Temporal lobe (tissue), 2 donors: ENCODE data around the gene NELFA. TPM values are rescaled to one million over a fixed set of nuclear protein-coding genes. Genes with fewer than 3 reads are reported as not detected.

Experiments used
- small RNA-seq: library from RNA; depleted of rRNA; stranded (forward); fragments of <200 nt; gene quantifications from one replicate; pipeline ENCODE3, GENCODE V24; 2014; ENCODE audit warnings: low replicate concordance
- total RNA-seq: library from RNA; depleted of rRNA; stranded (reverse); fragments of >200 nt; gene quantifications from one replicate; pipeline ENCODE4 v1.2.3, GENCODE V29; 2014

NELFA gene
- total RNA-seq, 1 donor from 2014 or later = 12.3 TPM

Small RNAs within 50 kb of the gene (small RNA-seq; reads per million reads assigned to genes)
- gene SCARNA22 = 24.7 reads per million, percentile 95 among the genes with 10 or more reads in this experiment

Other genes with a start within 250 kb of the NELFA start
- 6.1 TPM for gene FGFR3, start 215.7 kb downstream of the NELFA start, total RNA-seq
- 57.3 TPM for gene LETM1, start 152.8 kb downstream of the NELFA start, total RNA-seq
- gene NSD2, start 137.6 kb downstream of the NELFA start, total RNA-seq = 90.0 TPM
- gene NAT8L, start 50.4 kb upstream of the NELFA start, total RNA-seq = 10.8 TPM
- 27.0 TPM for gene HAUS3, start 233.1 kb upstream of the NELFA start, total RNA-seq
- 5.2 TPM for gene POLN, start 233.1 kb upstream of the NELFA start, total RNA-seq